ENCODE data around the gene NUP210. TPM values are rescaled to one million over a fixed set of nuclear protein-coding genes. Genes with fewer than 3 reads are reported as not detected.
"Not testable (repeated sequence)": the region's sequence is repeated elsewhere in the genome, so short reads cannot be mapped to it uniquely, and the experiment has no call there.

NUP210 gene
- total RNA-seq = 100 to 1,000 TPM; 159 to 164 TPM

GRCh38 chr3:13420045-13420830 is at the start of gene NUP210:
Gene NUP210, minus strand, starts transcription at chr3:13420322. Its CDS starts 96 bp downstream, at chr3:13420226.
- ChIA-PET POLR2A (interaction anchor here (0.5 to 2.0 kb wide), 4 partner anchors 9 to 1013 kb away, joined by 3 to 10 read pairs (median 5); partner anchors contain the start of gene HDAC11), CTCF (interaction anchor here (0.8 to 2.5 kb wide), 5 partner anchors 9 to 74 kb away, joined by 3 to 11 read pairs (median 4); no protein-coding TSS in a partner anchor)

GRCh38 chr3:13466781-13467180 is 46.7 kb upstream of the NUP210 start:
- ChIA-PET POLR2A (no interaction called here), CTCF (no interaction called here)

- POLR2A ChIA-PET = no interaction called here
- CTCF ChIA-PET = no interaction called here
Measured at GRCh38 chr3:13465236-13465873, 45.2 kb upstream of the NUP210 start.

GRCh38 chr3:13463618-13464400 is 43.7 kb upstream of the NUP210 start:
- POLR2A ChIA-PET = no interaction called here
- CTCF ChIA-PET = interaction anchor here (1.0 kb wide), 1 partner anchor 184 kb away, joined by 3 read pairs; no protein-coding TSS in a partner anchor

- ChIA-PET CTCF (interaction anchor here (0.7 to 2.1 kb wide), 5 partner anchors 11 to 371 kb away, joined by 3 to 6 read pairs (median 3); no protein-coding TSS in a partner anchor), POLR2A (no interaction called here)
Measured at GRCh38 chr3:13462822-13463221, 42.7 kb upstream of the NUP210 start.

- CTCF ChIA-PET = interaction anchor here (0.7 to 2.1 kb wide), 9 partner anchors 8 to 370 kb away, joined by 3 to 11 read pairs (median 5); no protein-coding TSS in a partner anchor
- POLR2A ChIA-PET = no interaction called here
Measured at GRCh38 chr3:13462125-13462629, 42.1 kb upstream of the NUP210 start.

GRCh38 chr3:13461169-13462124 is 41.3 kb upstream of the NUP210 start:
- ChIA-PET CTCF (interaction anchor here (0.6 to 2.1 kb wide), 11 partner anchors 8 to 369 kb away, joined by 3 to 11 read pairs (median 4); partner anchors contain the start of gene HDAC11), POLR2A (no interaction called here)

- ChIA-PET POLR2A (no interaction called here), CTCF (interaction anchor here (0.9 kb wide), 1 partner anchor 114 kb away, joined by 3 read pairs; no protein-coding TSS in a partner anchor)
Measured at GRCh38 chr3:13460341-13460736, 40.2 kb upstream of the NUP210 start.

- CTCF ChIA-PET = no interaction called here
- POLR2A ChIA-PET = no interaction called here
Measured at GRCh38 chr3:13459605-13460340, 39.7 kb upstream of the NUP210 start.

- CTCF ChIA-PET = interaction anchor here (0.7 to 1.1 kb wide), 2 partner anchors 104 to 111 kb away, joined by 3 read pairs; no protein-coding TSS in a partner anchor
- POLR2A ChIA-PET = no interaction called here
Measured at GRCh38 chr3:13457593-13457992, 37.5 kb upstream of the NUP210 start.

GRCh38 chr3:13455644-13456043 is 35.5 kb upstream of the NUP210 start:
- POLR2A ChIA-PET = no interaction called here
- CTCF ChIA-PET = interaction anchor here (1.1 to 1.4 kb wide), 2 partner anchors 35 to 193 kb away, joined by 3 read pairs; no protein-coding TSS in a partner anchor

- CTCF ChIA-PET = interaction anchor here (0.7 to 2.8 kb wide), 22 partner anchors 9 to 369 kb away, joined by 3 to 19 read pairs (median 5); partner anchors contain the start of gene NUP210
Measured at GRCh38 chr3:13452490-13453335, 32.6 kb upstream of the NUP210 start.

GRCh38 chr3:13451301-13451673 is 31.2 kb upstream of the NUP210 start:
- ChIA-PET CTCF (interaction anchor here (1.1 to 2.8 kb wide), 9 partner anchors 11 to 359 kb away, joined by 3 to 19 read pairs (median 9); partner anchors contain the start of gene NUP210), POLR2A (interaction anchor here (0.9 to 2.1 kb wide), 5 partner anchors 29 to 105 kb away, joined by 3 to 10 read pairs (median 5); partner anchors contain the start of genes HDAC11 and NUP210)

More at GRCh38 chr3:13452490-13453335, 32.6 kb upstream of the NUP210 start:
- POLR2A ChIA-PET = interaction anchor here (0.5 to 2.1 kb wide), 6 partner anchors 27 to 99 kb away, joined by 3 to 10 read pairs (median 4); partner anchors contain the start of genes HDAC11 and NUP210

- CTCF ChIA-PET, POLR2A ChIA-PET: not testable (repeated sequence)
Measured at GRCh38 chr3:13442882-13443281, 22.8 kb upstream of the NUP210 start.

GRCh38 chr3:13440204-13440817 is 20.2 kb upstream of the NUP210 start:
- POLR2A ChIA-PET = no interaction called here
- CTCF ChIA-PET = no interaction called here

GRCh38 chr3:13436213-13436612 is 16.1 kb upstream of the NUP210 start:
- POLR2A ChIA-PET, CTCF ChIA-PET: not testable (repeated sequence)
